ENCODE measurements around the gene GHR. TPM values are rescaled to one million over a fixed set of nuclear protein-coding genes. Genes with fewer than 3 reads are reported as not detected.

Gene GHR
- total RNA-seq, 1 donor from 2014 or later = 6.4 TPM

GRCh38 chr5:42390115-42390514 lies 33.1 kb upstream of the GHR start:
- Histone ChIP-seq H3K4me3 (no peak overlapping the region), H3K36me3 (no peaks in the 10 kb centered on the region), H3K4me1 (no peaks in the 10 kb centered on the region), H3K9me3 (peaks cover 0 to 7% of the 10 kb centered on the region in 2 donors), H3K27me3 (no peaks in the 10 kb centered on the region), H3K27ac (no peak overlapping the region)
- intact Hi-C loops (cut with DNase I) = no loop called here
- TF ChIP-seq CTCF (IDR thresholded peaks at IDR 0.05) = no peak
- no peak for DNase-seq (ENCODE audit: low spot score in 2 of 2)

- Histone ChIP-seq H3K36me3 (no peaks in the 10 kb centered on the region), H3K4me1 (no peaks in the 10 kb centered on the region), H3K4me3 (no peak overlapping the region), H3K9me3 (peaks cover 0 to 7% of the 10 kb centered on the region in 2 donors), H3K27ac (no peak overlapping the region), H3K27me3 (no peaks in the 10 kb centered on the region)
- intact Hi-C loops (cut with DNase I) = no loop called here
- DNase-seq (ENCODE audit: low spot score in 2 of 2) = no peak
- TF ChIP-seq CTCF (IDR thresholded peaks at IDR 0.05) = no peak
Observed at GRCh38 chr5:42392917-42393316, 30.3 kb upstream of the GHR start.

GRCh38 chr5:42396111-42396510 lies 27.1 kb upstream of the GHR start:
- intact Hi-C loops (cut with DNase I) = no loop called here
- Histone ChIP-seq H3K4me1 (no peaks in the 10 kb centered on the region), H3K36me3 (no peaks in the 10 kb centered on the region), H3K27ac (no peak overlapping the region), H3K27me3 (no peaks in the 10 kb centered on the region), H3K4me3 (no peak overlapping the region), H3K9me3 (peaks cover 0 to 7% of the 10 kb centered on the region in 2 donors)
- TF ChIP-seq CTCF (IDR thresholded peaks at IDR 0.05) = no peak
- DNase-seq (ENCODE audit: low spot score in 2 of 2) = no peak

GRCh38 chr5:42397267-42397666 lies 26.0 kb upstream of the GHR start:
- no peaks in the 10 kb centered on the region for H3K27me3 ChIP-seq
- peaks cover 0 to 7% of the 10 kb centered on the region in 2 donors for H3K9me3 ChIP-seq
- no peak for TF ChIP-seq CTCF (IDR thresholded peaks at IDR 0.05)
- no peaks in the 10 kb centered on the region for H3K36me3 ChIP-seq
- intact Hi-C loops (cut with DNase I) = no loop called here
- H3K4me3 ChIP-seq = no peak overlapping the region
- H3K27ac ChIP-seq = no peak overlapping the region
- H3K4me1 ChIP-seq = no peaks in the 10 kb centered on the region
- DNase-seq (ENCODE audit: low spot score in 2 of 2) = no peak

GRCh38 chr5:42399702-42400101 lies 23.5 kb upstream of the GHR start:
- H3K27ac ChIP-seq = no peak overlapping the region
- H3K4me1 ChIP-seq = no peaks in the 10 kb centered on the region
- TF ChIP-seq CTCF (IDR thresholded peaks at IDR 0.05) = no peak
- H3K36me3 ChIP-seq = no peaks in the 10 kb centered on the region
- H3K9me3 ChIP-seq = no peaks in the 10 kb centered on the region
- DNase-seq (ENCODE audit: low spot score in 2 of 2) = no peak
- intact Hi-C loops (cut with DNase I) = no loop called here
- H3K4me3 ChIP-seq = no peak overlapping the region
- no peaks in the 10 kb centered on the region for H3K27me3 ChIP-seq

- Histone ChIP-seq H3K4me1 (no peaks in the 10 kb centered on the region), H3K9me3 (no peaks in the 10 kb centered on the region), H3K36me3 (no peaks in the 10 kb centered on the region), H3K27ac (no peak overlapping the region), H3K4me3 (no peak overlapping the region), H3K27me3 (no peaks in the 10 kb centered on the region)
- intact Hi-C loops (cut with DNase I) = no loop called here
- TF ChIP-seq CTCF (IDR thresholded peaks at IDR 0.05) = no peak
- DNase-seq (ENCODE audit: low spot score in 2 of 2) = no peak
Observed at GRCh38 chr5:42400474-42400873, 22.8 kb upstream of the GHR start.

All from ascending aorta (tissue), 2 donors.